Vagina (tissue), 2 donors: ENCODE results near the gene S100A9.

ENCODE experiments used
- CTCF ChIP-seq, 3 experiments: fragments of 450-650 bp in 2 of 3; fragments of 200-600 bp in 1 of 3; sonication (generic) in 1 of 3; IDR thresholded peaks; one replicate each; pipeline ENCODE4 v1.5.1; 2017 to 2019; ENCODE audit warnings: antibody characterized with exemption in 3 of 3, mild to moderate bottlenecking in 2 of 3, moderate library complexity in 2 of 3
- POLR2A ChIP-seq, 2 donors: fragments of 450-650 bp; IDR thresholded peaks; one replicate each; pipeline ENCODE4 v1.6.1; 2017; ENCODE audit warnings: antibody characterized with exemption in 2 of 2, mild to moderate bottlenecking in 2 of 2, moderate library complexity in 2 of 2

GRCh38 chr1:153396461-153396860 lies 38.8 kb downstream of the S100A9 start:
- TF ChIP-seq POLR2A (IDR thresholded peaks at IDR 0.05) (no peak), CTCF (IDR thresholded peaks at IDR 0.05) (no peak)
